ENCODE measurements around the gene CACNA1C. TPM values are rescaled to one million over a fixed set of nuclear protein-coding genes. Genes with fewer than 3 reads are reported as not detected.

Gene CACNA1C
- total and polyA plus RNA-seq, 4 donors, result 4.3 to 114 (median 46.3) TPM

DNA sequence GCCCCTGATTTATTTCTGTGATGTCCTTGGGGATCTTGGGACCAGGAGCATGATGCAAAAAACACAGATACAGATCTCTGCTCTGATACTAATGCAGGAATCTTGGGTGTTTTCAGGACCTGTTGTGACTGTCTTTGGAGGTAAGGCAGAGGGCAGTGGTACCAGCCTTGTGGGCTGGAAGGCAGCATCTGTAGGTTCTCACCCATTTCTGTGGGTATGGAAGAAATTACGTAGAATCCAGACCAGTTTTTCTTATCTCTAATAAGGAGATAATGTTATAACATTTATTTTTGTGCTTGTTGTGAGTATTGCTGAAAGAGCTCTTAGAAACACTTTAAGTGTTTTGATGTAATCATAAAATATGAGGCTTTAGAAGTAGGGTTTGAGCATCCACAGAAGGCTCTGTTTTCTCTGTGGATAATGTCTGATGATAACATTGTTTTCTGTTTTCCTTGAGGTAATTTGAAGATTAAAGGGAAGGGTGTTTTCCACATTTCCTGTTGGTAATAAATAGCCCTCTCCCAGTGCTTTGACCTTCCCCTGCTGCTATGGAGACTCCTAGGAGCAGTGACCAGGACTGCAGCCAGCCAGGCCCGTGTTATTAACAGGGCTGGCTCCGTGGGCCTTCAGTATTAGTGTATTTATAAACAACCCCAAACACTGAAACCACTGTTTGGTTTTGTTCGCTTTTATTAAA, 39.1 kb upstream of the CACNA1C start:
- no peaks in the 10 kb centered on the region for H3K36me3 ChIP-seq (ENCODE audit: control insufficient read depth in 1 of 2, insufficient read depth in 2 of 2, low read length in 1 of 2)
- DNase-seq (no peak), ATAC-seq (ENCODE audit: low FRiP score) (peak; percentile 67)
- WGBS, 2 donors, result 55 to 84% methylated on average over 4 of the region's 4 CpGs
- no peaks in the 10 kb centered on the region for H3K4me1 ChIP-seq (ENCODE audit: control insufficient read depth in 1 of 2, insufficient read depth in 2 of 2, low read length in 2 of 2)
- H3K27ac ChIP-seq (ENCODE audit: low read depth in 1 of 2, low read length in 2 of 2), result no peak overlapping the region
- intact Hi-C loops (cut with DNase I), result no loop called here
- H3K27me3 ChIP-seq (ENCODE audit: control insufficient read depth in 1 of 2, insufficient read depth in 2 of 2, low read length in 1 of 2), result no peaks in the 10 kb centered on the region
- H3K9me3 ChIP-seq (ENCODE audit: control insufficient read depth, low read length), result no peaks in the 10 kb centered on the region
- H3K4me3 ChIP-seq (ENCODE audit: low read length in 2 of 2), result no peak overlapping the region

DNA sequence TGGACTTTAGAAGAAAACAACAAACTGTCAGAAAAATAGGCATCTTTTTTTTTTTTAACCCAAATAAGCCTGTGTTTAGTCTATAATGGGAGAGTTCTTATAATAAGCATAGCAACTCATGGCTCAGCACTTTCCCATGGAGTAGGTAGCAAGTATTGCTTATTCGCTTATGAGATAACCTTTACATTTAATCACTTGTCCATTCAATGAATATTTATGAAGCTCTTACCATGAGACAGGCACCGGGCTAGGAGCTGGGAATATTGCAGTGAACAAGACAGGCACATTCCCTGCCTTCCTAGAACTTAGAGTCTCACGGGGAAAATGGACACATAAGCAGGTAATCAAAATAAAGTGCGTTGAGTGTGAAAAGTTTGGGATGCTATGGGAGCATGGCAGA, 38.6 kb upstream of the CACNA1C start:
- H3K9me3 ChIP-seq (ENCODE audit: control insufficient read depth, low read length), result no peaks in the 10 kb centered on the region
- H3K4me1 ChIP-seq (ENCODE audit: control insufficient read depth in 1 of 2, insufficient read depth in 2 of 2, low read length in 2 of 2), result no peaks in the 10 kb centered on the region
- H3K27me3 ChIP-seq (ENCODE audit: control insufficient read depth in 1 of 2, insufficient read depth in 2 of 2, low read length in 1 of 2), result no peaks in the 10 kb centered on the region
- no peak for ATAC-seq (ENCODE audit: low FRiP score)
- H3K27ac ChIP-seq (ENCODE audit: low read depth in 1 of 2, low read length in 2 of 2), result no peak overlapping the region
- no peak overlapping the region for H3K4me3 ChIP-seq (ENCODE audit: low read length in 2 of 2)
- WGBS, 2 donors, result 89 to 95% methylated on average over 4 of the region's 4 CpGs
- intact Hi-C loops (cut with DNase I), result no loop called here
- DNase-seq, result no peak
- no peaks in the 10 kb centered on the region for H3K36me3 ChIP-seq (ENCODE audit: control insufficient read depth in 1 of 2, insufficient read depth in 2 of 2, low read length in 1 of 2)

- H3K27me3 ChIP-seq (ENCODE audit: control insufficient read depth in 1 of 2, insufficient read depth in 2 of 2, low read length in 1 of 2), result no peaks in the 10 kb centered on the region
- DNase-seq (no peak), ATAC-seq (ENCODE audit: low FRiP score) (no peak)
- H3K4me3 ChIP-seq (ENCODE audit: low read length in 2 of 2), result no peak overlapping the region
- H3K36me3 ChIP-seq (ENCODE audit: control insufficient read depth in 1 of 2, insufficient read depth in 2 of 2, low read length in 1 of 2), result no peaks in the 10 kb centered on the region
- H3K27ac ChIP-seq (ENCODE audit: low read depth in 1 of 2, low read length in 2 of 2), result no peak overlapping the region
- intact Hi-C loops (cut with DNase I), result no loop called here
- 91 to 95% methylated on average over 9 of the region's 9 CpGs for WGBS, 2 donors
- H3K4me1 ChIP-seq (ENCODE audit: control insufficient read depth in 1 of 2, insufficient read depth in 2 of 2, low read length in 2 of 2), result no peaks in the 10 kb centered on the region
- H3K9me3 ChIP-seq (ENCODE audit: control insufficient read depth, low read length), result no peaks in the 10 kb centered on the region
Measured at GRCh38 chr12:2016862-2017545, 35.8 kb upstream of the CACNA1C start.

DNA sequence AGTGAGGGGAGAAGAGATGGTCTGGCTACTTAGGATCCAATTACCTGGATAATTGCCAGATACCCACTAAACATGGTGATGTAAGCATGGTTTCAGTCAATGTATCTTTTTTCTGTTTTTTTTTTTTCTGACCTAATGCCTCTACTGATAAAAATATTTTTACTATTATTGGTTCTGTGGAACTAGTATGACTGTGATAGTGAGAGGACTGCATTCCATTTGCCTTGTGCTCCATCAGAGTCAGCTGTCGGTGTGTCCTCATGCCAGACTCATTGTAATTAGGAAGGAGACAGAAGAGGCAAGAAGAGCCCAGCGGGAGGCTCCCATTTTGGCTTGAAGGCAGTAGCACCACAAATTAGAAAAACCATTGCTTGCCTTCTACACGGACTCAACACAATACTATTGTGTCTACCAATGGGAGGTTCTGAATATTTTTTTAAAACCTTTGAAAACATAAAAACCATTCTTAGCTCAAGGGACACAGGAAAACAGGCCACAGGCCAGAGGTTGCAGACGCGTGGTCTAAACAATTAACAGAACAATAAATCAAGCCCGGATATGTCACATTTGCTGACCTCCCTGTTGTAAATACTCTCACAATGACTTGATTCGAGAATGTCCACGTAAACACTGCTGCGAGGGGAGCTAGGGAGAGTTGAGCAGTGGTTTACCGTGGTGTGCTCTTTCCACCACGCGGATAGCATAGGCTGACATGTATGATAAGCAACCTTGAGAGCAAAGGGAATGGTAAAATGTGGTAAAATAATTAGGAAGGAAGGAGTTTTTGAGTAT, 35.0 kb upstream of the CACNA1C start:
- intact Hi-C loops (cut with DNase I), result no loop called here
- H3K4me1 ChIP-seq (ENCODE audit: control insufficient read depth in 1 of 2, insufficient read depth in 2 of 2, low read length in 2 of 2), result no peaks in the 10 kb centered on the region
- WGBS, 2 donors, result 76 to 77% methylated on average over 12 of the region's 12 CpGs
- H3K27me3 ChIP-seq (ENCODE audit: control insufficient read depth in 1 of 2, insufficient read depth in 2 of 2, low read length in 1 of 2), result no peaks in the 10 kb centered on the region
- ATAC-seq (ENCODE audit: low FRiP score) (no peak), DNase-seq (no peak)
- no peaks in the 10 kb centered on the region for H3K9me3 ChIP-seq (ENCODE audit: control insufficient read depth, low read length)
- no peak overlapping the region for H3K27ac ChIP-seq (ENCODE audit: low read depth in 1 of 2, low read length in 2 of 2)
- H3K4me3 ChIP-seq (ENCODE audit: low read length in 2 of 2), result no peak overlapping the region
- H3K36me3 ChIP-seq (ENCODE audit: control insufficient read depth in 1 of 2, insufficient read depth in 2 of 2, low read length in 1 of 2), result no peaks in the 10 kb centered on the region

DNA sequence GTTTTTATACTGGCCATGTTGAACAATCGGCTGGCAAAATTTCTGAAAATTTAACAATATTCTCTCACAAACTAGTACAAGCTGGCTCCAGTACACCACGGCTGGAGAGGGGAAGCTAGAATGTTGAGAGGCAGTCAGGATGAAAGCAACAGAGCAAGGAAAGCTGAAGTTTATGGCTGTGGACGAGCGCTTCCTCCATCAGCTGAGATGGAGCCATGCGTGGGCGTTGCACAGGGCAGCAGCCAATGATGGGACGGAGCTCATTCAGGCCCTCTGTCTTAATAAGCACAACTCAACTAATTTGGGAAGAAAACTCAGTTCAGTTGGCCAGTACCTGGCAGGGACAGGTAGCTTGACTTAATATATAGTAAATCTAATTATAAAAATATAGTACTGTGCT, 34.4 kb upstream of the CACNA1C start:
- Histone ChIP-seq H3K27ac (ENCODE audit: low read depth in 1 of 2, low read length in 2 of 2) (no peak overlapping the region), H3K9me3 (ENCODE audit: control insufficient read depth, low read length) (no peaks in the 10 kb centered on the region), H3K27me3 (ENCODE audit: control insufficient read depth in 1 of 2, insufficient read depth in 2 of 2, low read length in 1 of 2) (no peaks in the 10 kb centered on the region), H3K36me3 (ENCODE audit: control insufficient read depth in 1 of 2, insufficient read depth in 2 of 2, low read length in 1 of 2) (no peaks in the 10 kb centered on the region), H3K4me3 (ENCODE audit: low read length in 2 of 2) (no peak overlapping the region), H3K4me1 (ENCODE audit: control insufficient read depth in 1 of 2, insufficient read depth in 2 of 2, low read length in 2 of 2) (no peaks in the 10 kb centered on the region)
- intact Hi-C loops (cut with DNase I), result no loop called here
- DNase-seq (no peak), ATAC-seq (ENCODE audit: low FRiP score) (no peak)
- 93 to 94% methylated on average over 7 of the region's 7 CpGs for WGBS, 2 donors

DNA sequence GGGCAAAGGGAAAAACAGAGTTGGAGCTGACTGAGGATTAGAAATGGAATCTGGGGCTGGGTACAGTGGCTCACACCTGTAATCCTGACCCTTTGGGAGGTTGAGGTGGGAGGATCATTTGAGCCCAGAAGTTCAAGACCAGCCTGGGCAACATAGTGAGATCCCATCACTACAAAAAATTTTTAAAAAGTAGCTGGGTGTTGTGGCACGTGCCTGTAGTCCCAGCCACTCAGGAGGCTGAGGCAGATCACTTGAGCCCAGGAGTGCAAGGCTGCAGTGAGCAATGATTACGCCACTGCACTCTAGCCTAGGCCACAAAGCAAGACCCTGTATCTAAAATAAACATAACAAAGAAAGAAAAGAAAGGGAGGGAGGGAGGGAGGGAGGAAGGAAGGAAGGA, 33.7 kb upstream of the CACNA1C start:
- Histone ChIP-seq H3K27ac (ENCODE audit: low read depth in 1 of 2, low read length in 2 of 2) (no peak overlapping the region), H3K27me3 (ENCODE audit: control insufficient read depth in 1 of 2, insufficient read depth in 2 of 2, low read length in 1 of 2) (no peaks in the 10 kb centered on the region), H3K9me3 (ENCODE audit: control insufficient read depth, low read length) (no peaks in the 10 kb centered on the region), H3K36me3 (ENCODE audit: control insufficient read depth in 1 of 2, insufficient read depth in 2 of 2, low read length in 1 of 2) (no peaks in the 10 kb centered on the region), H3K4me3 (ENCODE audit: low read length in 2 of 2) (no peak overlapping the region), H3K4me1 (ENCODE audit: control insufficient read depth in 1 of 2, insufficient read depth in 2 of 2, low read length in 2 of 2) (no peaks in the 10 kb centered on the region)
- DNase-seq (no peak), ATAC-seq (ENCODE audit: low FRiP score) (no peak)
- intact Hi-C loops (cut with DNase I), result no loop called here
- WGBS, 2 donors, result 90 to 93% methylated on average over 2 of the region's 2 CpGs

GRCh38 chr12:2020511-2020910, 32.3 kb upstream of the CACNA1C start:
- DNase-seq, result no peak
- H3K27me3 ChIP-seq (ENCODE audit: control insufficient read depth in 1 of 2, insufficient read depth in 2 of 2, low read length in 1 of 2), result no peaks in the 10 kb centered on the region
- H3K9me3 ChIP-seq (ENCODE audit: control insufficient read depth, low read length), result no peaks in the 10 kb centered on the region
- 94% methylated on average over 3 of the region's 3 CpGs for WGBS, 2 donors
- intact Hi-C loops (cut with DNase I), result loop anchor here in 1 of 2 donors (10.0 kb wide), 1 partner anchor 366 kb away; no protein-coding TSS in a partner anchor
- H3K4me1 ChIP-seq (ENCODE audit: control insufficient read depth in 1 of 2, insufficient read depth in 2 of 2, low read length in 2 of 2), result no peaks in the 10 kb centered on the region
- no peak overlapping the region for H3K27ac ChIP-seq (ENCODE audit: low read depth in 1 of 2, low read length in 2 of 2)
- H3K36me3 ChIP-seq (ENCODE audit: control insufficient read depth in 1 of 2, insufficient read depth in 2 of 2, low read length in 1 of 2), result no peaks in the 10 kb centered on the region
- no peak overlapping the region for H3K4me3 ChIP-seq (ENCODE audit: low read length in 2 of 2)
- no peak for ATAC-seq (ENCODE audit: low FRiP score)

DNA sequence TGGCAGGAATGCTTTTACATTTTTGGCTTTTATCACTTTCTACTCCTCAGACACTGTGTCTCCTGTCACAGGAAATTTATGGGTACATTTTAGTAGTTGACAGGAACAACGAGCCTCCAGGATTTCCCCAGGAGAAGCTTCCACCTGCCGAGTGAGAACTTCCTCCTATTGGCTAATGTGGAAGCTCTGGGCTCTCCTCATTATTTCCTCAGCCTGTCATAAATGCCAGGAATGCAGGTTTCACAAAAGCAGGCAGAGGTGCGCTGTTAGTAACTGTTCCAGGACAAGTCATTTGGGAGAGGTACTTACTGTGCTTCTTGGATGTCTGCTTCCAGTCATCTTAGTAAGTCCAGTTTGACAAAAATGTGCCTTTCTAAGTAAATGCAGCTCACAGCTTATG, 29.4 kb upstream of the CACNA1C start:
- DNase-seq, result no peak
- Histone ChIP-seq H3K9me3 (ENCODE audit: control insufficient read depth, low read length) (no peaks in the 10 kb centered on the region), H3K36me3 (ENCODE audit: control insufficient read depth in 1 of 2, insufficient read depth in 2 of 2, low read length in 1 of 2) (no peaks in the 10 kb centered on the region), H3K27me3 (ENCODE audit: control insufficient read depth in 1 of 2, insufficient read depth in 2 of 2, low read length in 1 of 2) (no peaks in the 10 kb centered on the region), H3K4me1 (ENCODE audit: control insufficient read depth in 1 of 2, insufficient read depth in 2 of 2, low read length in 2 of 2) (no peaks in the 10 kb centered on the region), H3K4me3 (ENCODE audit: low read length in 2 of 2) (no peak overlapping the region), H3K27ac (ENCODE audit: low read depth in 1 of 2, low read length in 2 of 2) (no peak overlapping the region)
- no peak for ATAC-seq (ENCODE audit: low FRiP score)
- intact Hi-C loops (cut with DNase I), result loop anchor here in 1 of 2 donors (10.0 kb wide), 1 partner anchor 369 kb away; no protein-coding TSS in a partner anchor
- WGBS, 2 donors, result 71 to 81% methylated on average over 3 of the region's 3 CpGs
